Astrocyte (in vitro differentiated cells and primary cell): ENCODE data around the gene LPAR3. TPM values are rescaled to one million over a fixed set of nuclear protein-coding genes. Genes with fewer than 3 reads are reported as not detected.

Source experiments
- DNase-seq: peaks from one replicate; pipeline ENCODE4 v3.0.0-alpha.2; 2010; ENCODE audit warnings: low read depth
- FAIRE-seq: peaks from 2 replicates; lab custom pipeline; 2011; peaks lifted over from hg19 to GRCh38; lab: Jason Lieb, UNC
- H2AFZ ChIP-seq: 2 replicates; pipeline ENCODE4 v1.6.0; 2012; ENCODE audit warnings: low read depth, low read length, inconsistent platforms
- H3K27ac ChIP-seq: 2 replicates; pipeline ENCODE4 v1.5.1; 2011; ENCODE audit warnings: low read depth, low read length, inconsistent platforms
- H3K27me3 ChIP-seq: 2 replicates; pipeline ENCODE4 v1.6.0; 2011; ENCODE audit warnings: low read length, inconsistent platforms; ENCODE audit not compliant: insufficient read depth
- H3K36me3 ChIP-seq: 2 replicates; pipeline ENCODE4 v1.5.1; 2011; ENCODE audit warnings: low read length, inconsistent platforms; ENCODE audit not compliant: insufficient read depth
- H3K4me1 ChIP-seq: 2 replicates; pipeline ENCODE4 v1.5.1; 2011; ENCODE audit warnings: low read length, inconsistent platforms; ENCODE audit not compliant: insufficient read depth
- H3K4me2 ChIP-seq: 2 replicates; pipeline ENCODE4 v1.6.0; 2012; ENCODE audit warnings: low read length, inconsistent platforms
- H3K4me3 ChIP-seq: 2 replicates; pipeline ENCODE4 v1.5.1; 2011; ENCODE audit warnings: low read depth, mild to moderate bottlenecking, low read length, inconsistent platforms; ENCODE audit not compliant: insufficient read depth
- H3K79me2 ChIP-seq: 2 replicates; pipeline ENCODE4 v1.6.0; 2012; ENCODE audit warnings: mild to moderate bottlenecking, low read length, inconsistent platforms; ENCODE audit not compliant: insufficient read depth
- H3K9ac ChIP-seq: 2 replicates; pipeline ENCODE4 v1.6.0; 2012; ENCODE audit warnings: mild to moderate bottlenecking, low read length, inconsistent platforms
- H3K9me3 ChIP-seq: 2 replicates; pipeline ENCODE4 v1.5.1; 2012; ENCODE audit warnings: low read depth, mild to moderate bottlenecking, low read length, inconsistent platforms; ENCODE audit not compliant: insufficient read depth
- H4K20me1 ChIP-seq: 2 replicates; pipeline ENCODE4 v1.6.0; 2012; ENCODE audit warnings: low read length, inconsistent platforms; ENCODE audit not compliant: insufficient read depth
- H3K27ac Mint-ChIP-seq: one replicate; pipeline ENCODE4 v1.8.0; 2021; ENCODE audit warnings: mild to moderate bottlenecking, mixed read lengths; ENCODE audit not compliant: unreplicated experiment
- H3K27me3 Mint-ChIP-seq: one replicate; pipeline ENCODE4 v1.8.0; 2021; ENCODE audit warnings: low read depth, mixed read lengths; ENCODE audit not compliant: unreplicated experiment
- H3K36me3 Mint-ChIP-seq: one replicate; pipeline ENCODE4 v1.8.0; 2021; ENCODE audit warnings: low read depth, mixed read lengths; ENCODE audit not compliant: unreplicated experiment
- H3K4me1 Mint-ChIP-seq: one replicate; pipeline ENCODE4 v1.8.0; 2021; ENCODE audit warnings: low read depth, mixed read lengths; ENCODE audit not compliant: unreplicated experiment
- H3K4me3 Mint-ChIP-seq: one replicate; pipeline ENCODE4 v1.8.0; 2021; ENCODE audit warnings: mild to moderate bottlenecking, moderate library complexity, mixed read lengths; ENCODE audit not compliant: unreplicated experiment
- H3K9me3 Mint-ChIP-seq: one replicate; pipeline ENCODE4 v1.8.0; 2021; ENCODE audit warnings: mild to moderate bottlenecking, mixed read lengths; ENCODE audit not compliant: unreplicated experiment
- CTCF ChIP-seq: IDR thresholded peaks from 2 replicates; pipeline ENCODE4 v1.5.1; 2011; ENCODE audit warnings: low read depth, mild to moderate bottlenecking, inconsistent platforms, low read length, moderate library complexity; ENCODE audit not compliant: insufficient read depth
- EZH2 ChIP-seq: IDR thresholded peaks from 2 replicates; pipeline ENCODE4 v1.6.1; 2012; ENCODE audit warnings: mild to moderate bottlenecking, low read length, inconsistent platforms; ENCODE audit not compliant: insufficient read depth
- total RNA-seq: library from RNA; stranded (reverse); gene quantifications from 2 replicates; pipeline ENCODE4 v1.2.1, GENCODE V29; 2021

LPAR3 gene
- total RNA-seq, 1 donor from 2014 or later, result 0.70 TPM

- Histone ChIP-seq H2AFZ (no peak overlapping the region), H3K36me3 (no peaks in the 10 kb centered on the region), H3K4me3 (no peak overlapping the region), H3K4me1 (no peaks in the 10 kb centered on the region), H3K27ac (no peak overlapping the region), H3K27me3 (peaks cover 2% of the 10 kb centered on the region), H3K79me2 (no peaks in the 10 kb centered on the region), H3K9me3 (no peaks in the 10 kb centered on the region), H3K4me2 (no peak overlapping the region), H3K9ac (no peak overlapping the region), H4K20me1 (no peaks in the 10 kb centered on the region)
- TF ChIP-seq EZH2 (no peak), CTCF (no peak)
- no peaks in the 10 kb centered on the region for H3K9me3 Mint-ChIP-seq
- no peak overlapping the region for H3K4me3 Mint-ChIP-seq
- DNase-seq, result no peak
- H3K27me3 Mint-ChIP-seq, result peaks cover 4% of the 10 kb centered on the region
- H3K4me1 Mint-ChIP-seq, result peaks cover 8% of the 10 kb centered on the region
- FAIRE-seq, result no peak
- no peaks in the 10 kb centered on the region for H3K36me3 Mint-ChIP-seq
- no peak overlapping the region for H3K27ac Mint-ChIP-seq
Measured at GRCh38 chr1:84776639-84777038, 116.4 kb downstream of the LPAR3 start.

- Histone ChIP-seq H3K27me3 (peaks cover 2% of the 10 kb centered on the region), H2AFZ (no peak overlapping the region), H3K9me3 (no peaks in the 10 kb centered on the region), H3K4me3 (no peak overlapping the region), H3K4me2 (no peak overlapping the region), H4K20me1 (no peaks in the 10 kb centered on the region), H3K36me3 (no peaks in the 10 kb centered on the region), H3K27ac (no peak overlapping the region), H3K79me2 (no peaks in the 10 kb centered on the region), H3K9ac (no peak overlapping the region), H3K4me1 (no peaks in the 10 kb centered on the region)
- Mint-ChIP-seq H3K36me3 (no peaks in the 10 kb centered on the region), H3K4me1 (peaks cover 8% of the 10 kb centered on the region), H3K27ac (no peak overlapping the region), H3K4me3 (no peak overlapping the region), H3K27me3 (peaks cover 4% of the 10 kb centered on the region), H3K9me3 (no peaks in the 10 kb centered on the region)
- DNase-seq (no peak), FAIRE-seq (no peak)
- TF ChIP-seq EZH2 (no peak), CTCF (no peak)
Measured at GRCh38 chr1:84775535-84775920, 117.5 kb downstream of the LPAR3 start.

DNA sequence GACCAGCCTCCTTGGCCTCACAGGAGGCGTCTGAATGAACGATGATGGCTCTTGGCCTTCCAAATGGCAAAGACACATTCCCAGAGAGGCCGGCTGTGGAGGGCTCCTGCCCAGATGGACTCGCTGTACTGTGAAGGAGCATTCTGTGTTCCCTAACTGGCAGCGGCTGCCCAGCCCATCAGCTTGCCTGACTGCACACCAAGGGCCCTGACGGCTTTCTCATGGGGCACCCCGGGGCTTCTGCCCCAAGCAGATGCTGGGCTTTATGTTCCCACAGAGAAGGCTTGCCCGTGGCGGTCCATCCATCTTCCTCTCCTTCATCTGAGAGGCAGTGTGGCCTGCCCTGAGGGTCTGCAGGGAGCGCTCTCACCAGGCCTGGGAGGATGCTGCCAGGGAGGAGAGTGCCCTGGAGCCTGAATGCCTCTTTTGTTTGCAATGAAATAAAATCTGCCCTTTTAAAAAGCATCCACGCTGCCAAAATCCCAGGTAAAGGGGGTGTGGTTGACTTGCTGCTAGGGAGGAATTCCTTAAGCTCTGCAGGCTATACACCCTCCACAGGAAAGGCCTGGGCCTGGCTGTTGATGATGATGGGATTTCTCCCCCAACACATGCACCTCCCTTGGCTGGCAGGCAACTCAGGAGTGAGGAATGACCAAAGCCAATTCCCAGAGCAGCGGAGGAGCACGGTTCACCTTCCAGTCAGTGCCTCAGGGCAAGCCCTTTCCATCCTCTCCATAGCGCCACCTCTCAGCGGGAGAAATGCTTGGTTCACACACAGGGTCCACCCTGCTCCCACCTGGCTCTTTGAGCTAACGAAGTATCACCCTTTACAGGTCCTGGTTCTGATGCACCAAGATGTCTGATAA is 118.1 kb downstream of the LPAR3 start:
- no peak overlapping the region for H3K4me2 ChIP-seq
- no peak for FAIRE-seq
- no peak overlapping the region for H3K9ac ChIP-seq
- H3K36me3 ChIP-seq, result no peaks in the 10 kb centered on the region
- Mint-ChIP-seq H3K4me3 (no peak overlapping the region), H3K4me1 (peaks cover 8% of the 10 kb centered on the region), H3K36me3 (no peaks in the 10 kb centered on the region), H3K9me3 (no peaks in the 10 kb centered on the region), H3K27me3 (peaks cover 9% of the 10 kb centered on the region), H3K27ac (no peak overlapping the region)
- no peaks in the 10 kb centered on the region for H4K20me1 ChIP-seq
- no peaks in the 10 kb centered on the region for H3K4me1 ChIP-seq
- H3K9me3 ChIP-seq, result no peaks in the 10 kb centered on the region
- no peak for TF ChIP-seq EZH2
- no peak for TF ChIP-seq CTCF
- no peak overlapping the region for H3K4me3 ChIP-seq
- no peaks in the 10 kb centered on the region for H3K79me2 ChIP-seq
- DNase-seq, result no peak
- no peak overlapping the region for H2AFZ ChIP-seq
- H3K27me3 ChIP-seq, result peaks cover 2% of the 10 kb centered on the region
- H3K27ac ChIP-seq, result no peak overlapping the region
